AG04449 (cell line): ENCODE measurements around the gene GMPR2.
"Not testable (repeated sequence)": the region's sequence is repeated elsewhere in the genome, so short reads cannot be mapped to it uniquely, and the experiment has no call there.

ENCODE experiments used
- CTCF ChIA-PET: fragments of 350-600 bp; formaldehyde crosslinking; extraction: SDS; loops from one replicate; lab custom pipeline; 2021; ENCODE audit warnings: antibody characterized with exemption; lab: Yijun Ruan, JAX
- POLR2A ChIA-PET: fragments of 400-600, 350-600 bp; formaldehyde crosslinking; extraction: SDS; loops from one replicate; lab custom pipeline; 2020; ENCODE audit warnings: antibody characterized with exemption, inconsistent platforms; lab: Yijun Ruan, JAX
- DNase-seq: peaks from one replicate; pipeline ENCODE4 v3.0.0-alpha.2; 2010; ENCODE audit warnings: low read depth, low spot score
- H3K4me3 ChIP-seq: 2 replicates; pipeline ENCODE4 v1.5.1; 2011; ENCODE audit warnings: low read depth, mild to moderate bottlenecking, control low read depth, low read length
- TF ChIP-seq, protein P1 (sequence below): IDR thresholded peaks from one replicate; pipeline ENCODE4 v1.5.1; 2011; ENCODE audit warnings: mild to moderate bottlenecking, moderate library complexity, low read length, control low read depth, inconsistent platforms; ENCODE audit not compliant: insufficient read depth; ENCODE audit errors: missing control alignments

Gene GMPR2

DNA sequence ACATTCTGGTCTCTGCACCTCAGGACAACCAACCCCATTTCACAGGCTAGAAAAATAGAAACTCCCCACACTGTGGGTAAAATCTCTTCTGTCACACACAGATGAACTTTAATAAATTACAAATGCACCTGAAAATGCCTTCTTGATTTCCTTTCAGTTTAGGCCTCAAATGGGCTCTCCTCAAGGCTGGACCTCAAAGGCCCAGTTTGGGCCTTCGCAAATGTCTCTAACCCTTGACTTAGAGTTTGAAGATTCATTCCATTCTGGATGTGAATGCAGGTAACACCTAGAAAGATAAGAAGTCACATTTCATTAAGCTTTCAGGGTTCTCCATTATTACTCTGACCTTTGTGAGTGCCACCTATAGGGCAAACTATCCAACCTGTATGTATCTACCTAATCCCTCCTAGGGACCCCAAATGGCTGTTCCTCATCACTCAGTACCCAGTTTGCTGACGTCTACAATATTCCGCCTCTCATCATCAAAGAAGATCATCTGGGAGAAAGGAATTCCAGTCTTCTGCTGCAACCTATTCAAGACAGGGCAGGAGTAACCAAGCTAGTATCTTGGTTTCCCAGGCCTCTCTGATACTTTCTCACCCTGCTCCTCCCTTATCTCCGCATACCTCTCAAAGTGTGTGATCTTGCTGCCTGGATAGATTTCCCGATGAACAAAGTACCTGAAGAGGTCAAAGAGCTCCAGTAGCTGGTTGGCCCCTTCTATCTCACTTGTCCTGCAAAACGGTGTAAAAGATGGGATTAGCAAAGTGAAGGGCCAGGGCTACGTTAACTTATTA, 18.7 kb upstream of the GMPR2 start:
- peak overlapping the region; percentile 88 for H3K4me3 ChIP-seq
- no peak for DNase-seq
- ChIA-PET CTCF (interaction anchor here (0.6 to 5.3 kb wide), 20 partner anchors 8 to 243 kb away, joined by 3 to 89 read pairs (median 4); partner anchors contain the start of genes CIDEB, DHRS1, LTB4R2 and NOP9), POLR2A (interaction anchor here (0.6 to 2.9 kb wide), 8 partner anchors 10 to 99 kb away, joined by 3 to 26 read pairs (median 4); partner anchors contain the start of genes DHRS1, NOP9, RABGGTA and TINF2)
- TF ChIP-seq, protein P1, sequence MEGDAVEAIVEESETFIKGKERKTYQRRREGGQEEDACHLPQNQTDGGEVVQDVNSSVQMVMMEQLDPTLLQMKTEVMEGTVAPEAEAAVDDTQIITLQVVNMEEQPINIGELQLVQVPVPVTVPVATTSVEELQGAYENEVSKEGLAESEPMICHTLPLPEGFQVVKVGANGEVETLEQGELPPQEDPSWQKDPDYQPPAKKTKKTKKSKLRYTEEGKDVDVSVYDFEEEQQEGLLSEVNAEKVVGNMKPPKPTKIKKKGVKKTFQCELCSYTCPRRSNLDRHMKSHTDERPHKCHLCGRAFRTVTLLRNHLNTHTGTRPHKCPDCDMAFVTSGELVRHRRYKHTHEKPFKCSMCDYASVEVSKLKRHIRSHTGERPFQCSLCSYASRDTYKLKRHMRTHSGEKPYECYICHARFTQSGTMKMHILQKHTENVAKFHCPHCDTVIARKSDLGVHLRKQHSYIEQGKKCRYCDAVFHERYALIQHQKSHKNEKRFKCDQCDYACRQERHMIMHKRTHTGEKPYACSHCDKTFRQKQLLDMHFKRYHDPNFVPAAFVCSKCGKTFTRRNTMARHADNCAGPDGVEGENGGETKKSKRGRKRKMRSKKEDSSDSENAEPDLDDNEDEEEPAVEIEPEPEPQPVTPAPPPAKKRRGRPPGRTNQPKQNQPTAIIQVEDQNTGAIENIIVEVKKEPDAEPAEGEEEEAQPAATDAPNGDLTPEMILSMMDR: no peak

GRCh38 chr14:24215495-24216344, 17.0 kb upstream of the GMPR2 start, which contains the start of gene MDP1:
Gene MDP1, minus strand, starts transcription at chr14:24216066. Its CDS starts 111 bp downstream, at chr14:24215955.
- CTCF ChIA-PET: interaction anchor here (0.7 to 5.3 kb wide), 16 partner anchors 9 to 220 kb away, joined by 3 to 89 read pairs (median 5); partner anchors contain the start of genes CIDEB, DHRS1, GMPR2 and LTB4R2
- DNase-seq: peak; percentile 33
- POLR2A ChIA-PET: interaction anchor here (0.7 to 1.4 kb wide), 5 partner anchors 9 to 158 kb away, joined by 3 to 5 read pairs (median 3); partner anchors contain the start of genes PCK2 and TINF2
- TF ChIP-seq, protein P1: peak; percentile 70
- peak within 1 kb of the TSS; percentile 90 for H3K4me3 ChIP-seq

- ChIA-PET CTCF (interaction anchor here (0.8 to 5.3 kb wide), 16 partner anchors 8 to 117 kb away, joined by 3 to 89 read pairs (median 5); partner anchors contain the start of genes CIDEB, DHRS1, GMPR2 and LTB4R2), POLR2A (interaction anchor here (0.7 to 1.4 kb wide), 5 partner anchors 10 to 159 kb away, joined by 3 to 5 read pairs (median 3); partner anchors contain the start of genes PCK2 and TINF2)
- DNase-seq: no peak
- peak overlapping the region; percentile 90 for H3K4me3 ChIP-seq
- TF ChIP-seq, protein P1: no peak
Measured at GRCh38 chr14:24216345-24216699, 16.4 kb upstream of the GMPR2 start.

- POLR2A ChIA-PET, DNase-seq, H3K4me3 ChIP-seq: not testable (repeated sequence)
- CTCF ChIA-PET: interaction anchor here (1.3 to 5.3 kb wide), 8 partner anchors 11 to 91 kb away, joined by 3 to 89 read pairs (median 6); partner anchors contain the start of genes CIDEB, DHRS1, LTB4R2 and NOP9
Measured at GRCh38 chr14:24216876-24217275, 15.9 kb upstream of the GMPR2 start.

DNA sequence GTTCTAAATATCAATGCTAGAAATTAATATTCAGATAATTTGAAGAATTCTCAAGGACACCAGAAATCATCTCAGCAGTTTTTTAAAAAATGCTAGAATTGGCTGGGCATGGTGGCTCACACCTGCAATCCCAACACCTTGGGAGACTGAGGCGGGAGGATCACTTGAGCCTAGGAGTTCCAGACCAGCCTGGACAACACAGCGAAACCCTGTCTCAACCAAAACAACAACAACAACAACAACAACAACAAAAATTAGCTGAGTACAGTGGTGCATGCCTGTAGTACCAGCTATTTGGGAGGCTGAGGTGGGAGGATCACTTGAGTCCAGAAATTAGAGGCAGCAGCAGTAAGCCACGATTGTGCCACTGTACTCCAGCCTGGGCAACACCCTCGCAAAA, 13.6 kb upstream of the GMPR2 start:
- ChIA-PET POLR2A (no interaction called here), CTCF (interaction anchor here (0.9 to 4.2 kb wide), 5 partner anchors 24 to 89 kb away, joined by 3 to 38 read pairs (median 8); partner anchors contain the start of genes CIDEB and RABGGTA)
- TF ChIP-seq, protein P1: no peak
- no peak overlapping the region for H3K4me3 ChIP-seq
- no peak for DNase-seq

GRCh38 chr14:24219521-24219920, 13.2 kb upstream of the GMPR2 start:
- POLR2A ChIA-PET: interaction anchor here (1.2 kb wide), 1 partner anchor 77 kb away, joined by 3 read pairs; no protein-coding TSS in a partner anchor
- CTCF ChIA-PET: interaction anchor here (0.7 to 4.2 kb wide), 7 partner anchors 24 to 161 kb away, joined by 3 to 38 read pairs (median 8); partner anchors contain the start of genes CIDEB and RABGGTA
- no peak for DNase-seq
- no peak overlapping the region for H3K4me3 ChIP-seq
- TF ChIP-seq, protein P1: no peak

- CTCF ChIA-PET: interaction anchor here (0.9 to 2.3 kb wide), 4 partner anchors 9 to 84 kb away, joined by 3 to 8 read pairs (median 4); partner anchors contain the start of gene CHMP4A
- POLR2A ChIA-PET, DNase-seq, H3K4me3 ChIP-seq: not testable (repeated sequence)
Measured at GRCh38 chr14:24222987-24223386, 9.7 kb upstream of the GMPR2 start.
